HG03196 (cell line): Measurements from ENCODE around the gene OXER1.

Experiments used
- ATAC-seq: cut with Tn5 transposase; IDR thresholded peaks from one replicate; pipeline ENCODE4 v1.9.1; 2021; ENCODE audit not compliant: unreplicated experiment

The OXER1 gene

DNA sequence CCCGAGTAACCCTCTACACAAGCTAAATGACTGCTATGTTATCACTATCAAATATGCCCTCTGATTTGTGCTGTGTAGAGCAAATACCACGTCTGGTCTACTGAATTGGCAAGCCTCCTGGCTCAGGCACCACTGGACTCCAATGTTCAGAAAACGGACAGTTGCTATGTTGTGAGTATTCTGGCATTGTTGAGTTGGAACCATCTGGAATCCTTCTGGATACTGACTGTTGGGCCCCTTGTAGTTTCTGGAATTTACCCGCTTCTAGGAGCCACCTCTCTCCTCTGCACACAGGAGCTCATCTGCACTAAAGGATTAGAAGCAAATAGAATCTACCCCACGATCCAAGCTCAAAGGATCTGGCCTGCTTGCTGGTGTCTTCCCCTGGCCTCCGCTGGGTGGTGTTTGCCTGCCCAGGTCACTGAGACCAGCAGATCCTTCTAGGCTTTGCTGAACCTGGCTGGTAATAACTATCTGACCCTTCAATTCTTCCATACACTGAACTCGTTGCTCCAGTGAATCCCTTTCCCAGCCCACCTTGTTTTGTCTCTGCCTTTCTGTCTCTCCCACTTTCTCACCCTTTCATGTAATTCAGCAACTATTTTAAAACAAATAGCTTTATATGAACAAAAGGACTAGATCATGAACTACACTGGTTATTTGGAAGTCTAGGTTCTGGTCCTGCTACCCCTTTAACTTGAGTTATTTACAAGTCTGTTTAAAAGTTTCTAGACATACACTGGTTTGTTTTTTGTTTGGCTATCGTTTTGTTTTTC is 30.5 kb upstream of the OXER1 start:
- no peak for ATAC-seq

DNA sequence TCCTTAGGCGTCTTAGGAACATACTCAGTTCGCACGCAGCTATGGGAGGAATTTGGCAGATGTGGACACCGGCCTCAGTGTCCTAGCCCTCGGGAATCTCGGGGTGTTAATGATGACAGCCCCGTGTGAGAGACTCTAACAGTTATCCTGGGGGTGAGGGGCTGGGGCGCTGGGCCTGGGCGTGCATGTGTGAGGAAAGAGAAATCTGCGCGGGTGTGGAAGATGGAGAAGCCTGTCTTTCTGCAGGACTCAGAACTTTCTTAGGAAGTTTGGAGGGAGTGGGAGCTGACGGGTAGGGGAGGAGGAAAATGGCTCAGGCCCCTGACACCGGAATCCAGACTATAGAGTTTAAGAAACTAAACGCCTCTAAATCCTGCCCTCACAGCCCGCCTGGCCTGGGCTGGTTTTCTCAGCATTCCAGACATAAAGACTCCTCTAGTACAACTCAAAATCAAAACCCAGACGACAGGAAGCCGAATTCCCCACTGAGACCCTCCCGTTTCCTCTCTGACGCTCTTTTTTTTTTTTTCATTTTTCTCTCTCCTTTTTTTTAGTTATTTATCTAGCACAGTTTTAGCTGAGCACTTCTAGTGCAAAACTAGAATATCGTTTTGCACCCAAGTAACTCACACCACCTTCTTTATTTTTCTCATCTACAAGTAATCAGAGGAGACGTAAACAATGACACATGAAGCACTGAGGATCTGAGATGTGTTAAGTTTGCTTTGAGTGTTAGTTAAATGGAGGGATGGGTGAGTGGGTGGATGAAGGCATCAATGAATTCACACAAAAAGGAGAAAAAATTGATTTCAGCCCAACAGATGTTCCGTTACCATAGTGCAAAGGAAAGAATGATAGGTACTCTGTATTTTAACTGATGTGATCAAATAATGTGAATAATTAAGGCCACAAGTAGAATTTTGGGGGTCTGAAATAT is 29.7 kb upstream of the OXER1 start:
- no peak for ATAC-seq

DNA sequence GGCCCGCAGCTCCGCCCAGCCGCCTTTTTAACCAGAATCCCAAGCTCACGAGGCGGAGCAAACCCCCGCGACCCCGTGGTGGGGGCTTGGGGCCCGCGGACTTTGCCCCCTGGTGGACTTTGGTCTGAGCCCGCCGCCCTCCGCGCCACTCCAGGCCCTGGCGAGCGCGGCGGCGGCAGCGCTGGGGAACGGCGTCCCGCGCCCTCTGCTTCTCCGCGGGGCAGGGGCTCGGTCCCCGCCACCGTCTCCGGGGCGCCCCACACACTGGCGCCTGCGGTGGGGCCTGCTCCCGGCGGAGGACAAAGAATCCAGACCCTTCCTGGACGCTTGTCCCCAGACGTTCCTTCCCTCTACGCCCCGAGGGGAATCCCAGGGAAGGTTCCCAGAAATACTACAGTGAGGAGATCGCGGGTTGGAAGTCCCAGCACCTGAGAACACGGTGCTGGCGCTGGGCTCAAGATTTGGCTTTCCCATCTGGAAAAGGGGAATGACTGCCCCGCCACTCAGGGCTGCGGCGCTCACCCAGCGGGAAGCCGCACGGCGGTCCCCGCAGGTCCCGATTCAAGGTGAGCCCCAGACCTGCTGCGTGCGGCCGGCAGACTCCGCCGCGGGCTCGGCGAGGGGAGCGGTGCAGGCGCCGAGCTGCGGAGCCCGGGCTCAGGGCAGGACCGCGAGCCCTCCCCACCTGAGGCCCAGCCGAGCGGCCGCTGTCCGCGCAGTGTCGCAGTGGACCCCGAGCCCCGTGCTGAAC is 28.8 kb upstream of the OXER1 start, which contains the start of gene HAAO:
Gene HAAO (minus strand): TSS at position 1 of the 751 bp plus-strand sequence. CDS start 47 bp downstream, outside the sequence.
- no peak for ATAC-seq

DNA sequence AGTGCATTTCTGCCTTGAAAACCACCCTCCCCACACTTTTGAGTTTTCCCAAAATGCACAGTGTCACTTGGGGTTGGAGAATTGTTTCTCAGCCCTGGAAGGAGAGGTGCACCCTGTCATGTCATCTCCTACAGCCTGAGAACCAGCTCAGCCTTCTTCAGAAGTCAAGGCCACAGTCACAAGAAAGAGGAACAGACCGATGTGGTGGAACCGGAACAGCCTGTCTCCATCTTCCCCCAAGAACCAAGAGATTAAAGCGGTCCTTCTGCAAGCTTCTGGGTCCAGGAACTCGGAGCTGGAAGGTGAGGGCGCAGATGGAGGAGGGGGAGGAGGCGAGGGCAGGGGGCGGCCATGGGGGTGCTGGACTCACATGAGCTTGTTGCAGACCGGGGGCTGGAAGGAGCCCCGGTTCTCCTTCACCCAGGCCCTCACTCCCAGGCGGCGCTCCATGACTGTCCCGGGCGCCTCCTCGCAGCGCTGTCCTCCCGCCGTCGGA is 28.2 kb upstream of the OXER1 start:
- ATAC-seq, result no peak

DNA sequence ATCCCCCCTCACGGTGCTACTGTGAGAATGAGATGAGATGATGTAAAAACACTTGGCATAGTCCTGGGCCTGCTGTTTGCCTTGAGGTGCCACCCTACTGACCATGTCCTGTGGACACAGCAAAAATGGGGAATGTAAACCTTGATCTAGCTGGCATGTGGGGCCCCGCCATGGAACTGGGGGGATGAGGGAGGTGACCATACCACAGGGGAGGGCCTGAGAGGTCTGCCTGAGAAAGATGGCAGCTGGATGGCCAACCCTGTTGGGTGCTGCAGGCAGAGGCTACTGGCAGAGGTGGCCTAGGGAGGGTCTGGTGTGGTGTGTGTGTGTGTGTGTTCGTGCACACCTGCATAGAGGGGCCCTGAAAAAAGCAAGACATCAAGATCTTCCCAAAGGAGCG is 27.7 kb upstream of the OXER1 start:
- no peak for ATAC-seq

DNA sequence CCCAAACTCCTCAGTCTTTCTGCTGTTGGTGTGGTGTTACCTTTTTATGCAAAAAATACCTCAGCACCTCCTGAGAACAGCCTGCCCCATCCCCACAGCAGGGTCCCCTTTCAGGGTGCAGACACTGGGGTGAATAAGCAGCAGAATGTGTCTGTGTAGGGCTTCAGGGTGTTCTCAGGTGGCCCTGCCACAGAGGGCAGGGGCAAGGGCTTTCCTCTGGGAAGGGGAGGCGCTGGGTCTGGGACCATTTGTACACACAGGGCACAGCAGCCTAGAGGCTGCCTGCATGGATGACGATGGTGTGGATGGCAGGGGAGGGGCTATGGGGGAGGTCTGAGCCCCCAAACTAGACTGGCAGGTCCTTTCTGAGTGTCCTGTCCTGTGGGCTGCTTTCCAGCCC is 25.8 kb upstream of the OXER1 start:
- no peak for ATAC-seq

DNA sequence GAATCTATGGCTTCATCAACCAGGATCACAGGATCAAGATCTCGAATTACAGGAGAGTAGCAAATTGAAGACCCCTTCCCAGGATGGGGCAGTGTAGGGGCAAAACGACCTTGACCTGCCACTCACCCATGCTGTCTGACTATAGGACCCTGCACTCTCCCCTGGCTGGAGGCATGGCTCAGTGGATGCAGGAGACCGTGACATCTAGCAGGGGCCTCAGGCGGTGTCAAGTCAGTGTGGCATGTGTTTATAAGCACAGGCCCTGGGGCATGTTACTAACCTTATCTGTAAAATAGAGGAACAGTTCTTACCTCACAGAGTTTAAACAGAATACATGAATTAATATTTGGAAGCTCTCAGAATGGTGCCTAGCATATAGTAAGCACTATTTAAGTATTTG is 24.9 kb upstream of the OXER1 start:
- ATAC-seq, result no peak

DNA sequence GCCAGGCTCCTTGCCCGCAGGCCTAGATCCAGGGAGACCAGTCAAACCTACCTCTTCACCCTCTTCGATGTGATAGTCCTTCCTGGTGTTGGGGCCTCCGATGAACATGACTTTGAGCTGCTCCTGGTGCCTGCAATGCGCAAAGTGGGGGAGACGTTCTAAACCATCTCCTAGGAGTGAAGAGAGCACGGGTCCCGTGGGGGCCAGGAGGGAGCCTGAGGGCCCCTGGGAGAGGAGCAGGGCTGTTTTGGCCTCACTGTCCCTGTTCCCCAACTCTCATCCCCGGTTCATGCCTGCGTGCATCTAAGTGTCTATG is 24.5 kb upstream of the OXER1 start:
- ATAC-seq, result no peak

DNA sequence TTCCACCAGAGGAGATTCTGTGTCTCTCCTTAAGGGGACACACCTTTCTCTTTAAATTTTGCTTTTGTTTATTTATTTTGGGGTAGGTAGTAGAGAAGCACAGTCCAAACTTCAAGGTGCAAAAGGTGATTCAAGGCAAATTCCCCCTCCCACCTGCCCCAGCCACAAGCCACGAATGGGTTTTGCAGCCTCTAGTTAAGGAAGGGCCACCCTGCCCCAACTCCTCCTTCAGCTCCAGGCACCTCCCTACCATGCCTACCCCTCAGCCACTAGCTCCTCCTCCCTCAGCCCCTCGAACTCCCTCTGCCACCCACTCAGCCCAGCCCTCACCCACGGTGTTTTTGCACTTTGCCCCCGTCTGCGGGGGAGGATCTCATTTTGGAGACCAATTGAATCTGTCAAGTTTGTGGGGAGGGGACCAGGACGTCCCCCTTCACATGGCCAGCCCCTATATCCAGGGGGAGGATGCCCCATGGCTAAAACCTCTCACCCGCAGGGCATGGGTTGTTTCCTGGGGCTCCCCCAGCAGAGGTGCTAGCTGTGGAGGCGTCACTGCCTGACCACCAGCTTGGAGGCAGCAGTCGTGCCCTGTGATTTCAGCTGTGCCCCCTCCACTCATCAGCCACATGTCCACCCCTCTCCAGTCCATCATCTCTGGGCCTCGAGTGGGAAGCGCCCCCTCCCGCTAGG is 24.0 kb upstream of the OXER1 start:
- ATAC-seq, result no peak

DNA sequence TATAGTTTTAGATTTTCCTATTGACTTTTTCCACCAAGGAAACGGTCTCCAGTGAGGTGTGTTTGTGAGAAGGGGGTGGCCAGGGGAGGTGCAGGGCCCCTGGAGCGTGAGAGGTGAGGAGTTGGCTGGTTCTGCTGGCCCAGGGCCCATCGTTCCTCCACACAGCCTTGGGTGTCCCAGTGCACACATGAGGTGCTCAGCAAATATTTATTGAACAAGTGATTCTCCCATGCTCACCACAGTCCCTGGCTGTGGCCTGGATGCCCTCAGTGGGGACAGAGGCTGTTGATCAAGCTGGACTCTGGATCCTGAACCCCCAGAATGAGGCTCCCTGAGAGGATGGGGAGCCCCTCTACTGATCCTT is 23.5 kb upstream of the OXER1 start:
- ATAC-seq, result no peak

DNA sequence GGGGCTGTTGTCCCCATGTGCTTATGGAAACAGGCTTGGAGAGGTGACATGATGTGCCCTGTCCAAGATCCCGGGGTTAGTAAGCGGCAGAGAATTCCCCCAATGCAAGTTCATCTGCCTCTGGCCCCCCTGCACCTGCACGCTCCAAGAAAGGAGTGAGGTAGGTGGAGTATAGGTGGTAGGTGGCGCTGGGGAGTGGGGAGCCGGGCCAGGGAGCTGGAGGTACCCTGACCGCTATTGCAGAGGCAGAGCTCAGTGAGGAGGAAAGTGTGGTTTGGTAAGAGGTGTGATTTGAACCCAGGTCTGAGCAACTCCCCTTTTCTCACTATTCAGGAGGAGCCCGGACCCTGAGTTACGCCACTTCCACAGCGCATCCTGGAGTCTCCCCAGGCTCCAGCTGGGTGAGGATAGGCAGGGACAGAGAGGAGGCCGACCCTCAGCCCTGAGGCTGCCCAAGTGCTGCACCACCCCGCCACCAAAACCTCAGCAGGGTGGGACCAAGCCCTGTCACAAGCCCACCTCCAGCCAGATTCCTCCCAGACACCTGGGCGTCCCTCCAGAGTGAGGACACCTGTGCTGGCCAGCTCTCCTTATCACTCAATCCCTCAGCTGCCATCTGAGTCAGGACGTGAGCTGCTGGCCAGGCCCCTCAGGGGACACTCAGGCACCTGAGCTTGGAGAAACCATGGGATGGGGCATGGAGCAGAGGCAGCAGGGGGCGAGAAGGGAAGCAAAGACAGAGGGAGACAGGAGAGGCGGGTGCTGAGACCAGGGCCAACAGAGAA is 22.8 kb upstream of the OXER1 start:
- no peak for ATAC-seq

DNA sequence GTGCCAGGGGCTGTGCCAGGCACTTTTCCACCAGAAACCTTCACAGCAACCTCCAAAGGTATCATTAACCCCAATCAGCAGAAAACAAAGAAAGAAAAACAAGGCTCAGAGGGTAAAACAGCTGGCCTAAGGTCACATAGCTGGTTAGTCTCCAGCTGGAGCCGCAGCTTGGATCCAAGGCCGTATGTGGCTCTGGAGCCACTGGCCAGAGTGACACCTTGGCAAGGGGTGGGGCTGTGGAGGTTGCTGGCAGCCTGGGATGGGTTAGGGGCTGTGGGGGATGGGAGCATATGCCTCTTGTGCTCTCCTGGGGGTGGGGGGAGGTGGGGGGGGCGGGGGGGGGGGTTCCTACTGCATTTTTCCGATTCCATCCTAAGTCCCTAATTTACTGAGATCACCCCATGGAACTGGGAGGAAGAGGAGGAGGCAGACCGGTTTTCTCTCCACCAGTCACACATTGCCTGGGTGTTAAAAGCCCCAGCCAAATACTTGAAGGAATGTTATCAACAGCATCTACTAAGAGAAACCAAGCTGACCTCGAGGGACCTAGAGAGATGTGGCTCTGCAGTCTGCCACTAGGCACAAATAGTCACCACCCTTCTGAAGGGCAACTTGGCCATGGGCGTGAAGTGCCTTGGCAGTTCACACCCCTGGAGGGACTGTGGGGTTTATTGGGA is 20.4 kb upstream of the OXER1 start:
- ATAC-seq, result no peak

DNA sequence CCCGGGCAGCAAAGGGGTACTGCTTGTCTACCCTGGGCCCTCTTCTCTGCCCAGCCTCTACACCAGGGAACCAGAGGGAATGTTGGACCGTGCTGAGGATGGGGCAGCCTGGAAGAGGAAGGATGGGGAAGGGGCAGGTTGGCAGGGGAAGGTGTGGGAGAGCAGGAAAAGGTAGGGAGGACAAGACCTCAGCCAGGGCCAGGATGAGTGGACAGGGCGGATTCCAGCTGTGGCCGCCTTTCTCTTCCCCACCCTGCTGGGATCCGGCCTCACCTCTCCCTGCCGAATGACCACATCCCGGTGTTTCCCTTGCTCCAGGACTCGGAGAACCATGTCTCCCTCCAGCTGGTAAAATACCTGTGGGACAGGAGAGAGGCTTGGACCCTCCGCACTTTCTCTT is 19.6 kb upstream of the OXER1 start:
- ATAC-seq, result no peak

DNA sequence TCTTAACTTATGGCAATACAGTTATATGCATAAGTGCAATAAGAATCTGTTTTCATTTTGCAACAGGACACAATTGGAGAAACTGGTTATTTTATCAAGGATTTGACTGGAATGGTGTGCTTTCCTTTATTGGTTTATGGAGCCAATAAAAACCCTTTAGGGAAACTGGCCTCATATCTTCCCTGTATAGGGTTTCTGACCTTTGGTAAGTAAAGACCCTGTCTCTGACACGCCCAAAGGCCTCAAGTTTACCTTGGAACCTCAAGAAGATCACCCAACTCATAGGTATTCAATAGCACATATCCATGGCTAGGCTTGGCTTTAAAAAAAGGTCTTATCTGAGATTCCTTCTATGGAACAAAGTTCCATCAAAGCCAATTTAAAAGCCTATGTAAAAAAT is 17.2 kb upstream of the OXER1 start:
- ATAC-seq, result no peak

DNA sequence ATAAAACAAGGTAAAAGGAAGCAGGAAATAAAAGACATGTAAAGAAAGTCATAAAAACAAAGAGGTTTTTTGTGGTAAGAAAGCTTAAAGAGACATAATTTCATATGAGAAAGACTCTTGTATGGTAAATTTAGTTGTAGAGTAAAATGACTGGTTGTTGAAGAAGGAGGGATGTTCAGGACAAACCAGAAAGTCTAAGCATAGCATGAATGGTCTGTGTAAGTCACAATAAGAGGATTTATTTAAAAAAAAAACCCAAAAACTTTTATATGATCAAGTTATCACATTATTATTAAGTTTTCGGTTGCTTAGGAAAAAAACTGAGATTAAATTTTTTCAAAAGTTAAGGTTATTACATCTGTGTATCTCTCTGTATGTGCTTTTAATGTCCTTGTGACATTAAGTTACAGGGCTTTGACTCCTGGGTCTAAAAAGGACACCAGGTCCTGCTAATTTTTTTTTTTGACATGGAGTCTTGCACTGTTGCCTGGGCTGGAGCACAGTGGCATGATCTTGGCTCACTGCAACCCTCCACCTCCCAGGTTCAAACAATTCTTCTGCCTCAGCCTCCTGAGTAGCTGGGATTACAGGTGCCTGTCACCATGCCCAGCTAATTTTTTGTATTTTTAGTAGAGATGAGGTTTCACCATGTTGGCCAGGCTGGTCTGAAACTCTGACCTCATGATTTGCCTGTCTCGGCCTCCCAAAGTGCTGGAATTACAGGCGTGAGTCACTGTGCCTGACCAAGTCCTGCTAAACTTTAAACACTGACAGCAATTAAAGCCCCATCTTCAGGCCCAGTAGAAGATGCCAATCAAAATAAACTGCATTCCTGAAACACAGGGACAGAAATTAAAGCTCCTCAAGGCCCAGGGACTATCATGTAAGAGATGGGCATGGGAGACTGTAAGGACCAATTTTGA is 14.2 kb upstream of the OXER1 start:
- ATAC-seq, result no peak

DNA sequence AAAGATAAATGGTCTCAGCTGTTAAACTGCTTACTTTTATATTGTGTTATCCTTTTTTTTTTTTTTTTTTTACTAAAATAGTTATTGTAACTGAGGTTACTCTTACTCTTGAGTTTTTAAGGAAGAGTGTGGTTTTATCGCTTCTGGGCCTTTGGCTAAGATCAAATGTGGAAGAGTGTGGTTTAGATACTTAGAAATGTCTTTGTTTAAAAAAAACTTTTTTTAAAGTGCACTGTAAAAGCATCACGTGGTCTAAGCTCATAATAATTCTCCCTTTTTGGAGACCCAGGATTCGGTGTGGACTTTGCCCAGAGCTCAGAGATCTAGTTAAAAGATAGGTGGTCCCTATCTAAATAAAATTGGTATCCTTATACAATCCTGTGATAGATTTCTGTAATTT is 11.9 kb upstream of the OXER1 start:
- ATAC-seq, result no peak

DNA sequence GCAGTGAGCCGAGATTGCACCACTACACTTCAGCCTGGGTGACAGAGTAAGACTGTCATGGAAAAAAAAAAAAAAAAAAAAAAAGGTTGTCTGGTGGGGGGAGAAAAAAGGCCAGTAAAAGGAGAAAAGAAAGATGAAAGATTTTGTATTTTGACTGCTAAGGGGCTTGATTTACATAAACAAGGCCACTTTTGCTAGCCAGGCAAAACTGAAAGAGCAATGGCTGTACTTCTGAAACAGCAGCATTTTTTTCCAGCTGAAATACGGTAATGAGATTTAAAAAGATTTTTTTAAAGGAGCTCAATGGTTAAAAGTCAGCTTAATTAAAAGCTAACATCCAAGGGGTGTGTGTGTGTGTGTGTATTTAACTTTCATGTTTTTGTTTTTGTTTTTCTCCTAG is 11.3 kb upstream of the OXER1 start:
- no peak for ATAC-seq

DNA sequence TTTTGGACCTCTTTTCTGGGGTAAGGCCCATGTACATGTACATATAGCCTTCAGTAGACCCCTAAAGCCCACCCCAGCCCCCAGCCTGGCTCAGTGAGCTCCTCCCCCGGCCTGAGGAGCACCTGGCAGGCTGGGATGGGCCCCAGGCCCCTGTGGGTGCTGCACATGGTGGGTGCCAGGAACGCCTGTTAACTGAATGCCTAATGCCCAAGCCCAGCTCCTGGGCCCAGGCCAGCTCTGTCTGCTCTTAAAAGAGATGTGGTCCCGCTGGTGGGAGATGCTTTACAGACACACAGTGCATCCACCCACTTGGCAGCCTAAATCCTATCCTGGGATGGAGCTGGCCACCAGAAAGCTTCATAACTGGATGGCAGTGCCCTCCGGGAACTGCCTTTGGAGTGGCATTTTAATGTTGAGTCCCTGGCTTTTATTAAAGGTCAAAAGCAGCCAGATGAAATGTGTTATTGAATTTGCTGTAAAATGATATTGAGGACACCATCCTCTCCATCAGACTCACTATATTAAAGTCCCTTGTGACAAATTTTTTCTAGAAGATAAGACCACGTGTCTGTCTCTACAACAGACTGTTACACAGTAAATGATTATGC is 7.7 kb upstream of the OXER1 start:
- ATAC-seq, result no peak
